SU-DHL-6 (cell line): ENCODE measurements around the gene CCDC73.
"Not testable (repeated sequence)": the region's sequence is repeated elsewhere in the genome, so short reads cannot be mapped to it uniquely, and the experiment has no call there.

Experiments used
- H2AFZ ChIP-seq: fragments of 200-600 bp; sonication (generic); 2 replicates; pipeline ENCODE4 v1.6.1; 2014; ENCODE audit warnings: low read depth, mild to moderate bottlenecking, moderate library complexity, mixed read lengths, antibody characterized with exemption, low read length; ENCODE audit not compliant: severe bottlenecking
- H3F3A ChIP-seq: fragments of 200-600 bp; shearing (Covaris generic); 2 replicates; pipeline ENCODE4 v1.6.0; 2016; ENCODE audit warnings: antibody characterized with exemption, mild to moderate bottlenecking; ENCODE audit not compliant: insufficient read depth
- H3K27ac ChIP-seq: fragments of 200-600 bp; sonication (generic); 2 replicates; pipeline ENCODE4 v1.5.1; 2016; ENCODE audit warnings: low read depth, mild to moderate bottlenecking, low read length, moderate library complexity, mixed read lengths
- H3K27me3 ChIP-seq: fragments of 200-600 bp; sonication (generic), shearing (Covaris generic); 2 replicates; pipeline ENCODE4 v1.6.0; 2014; ENCODE audit warnings: mild to moderate bottlenecking, low read length
- H3K36me3 ChIP-seq: fragments of 200-600 bp; sonication (generic); 2 replicates; pipeline ENCODE4 v1.6.1; 2014; ENCODE audit warnings: mild to moderate bottlenecking, low read length, mixed read lengths
- H3K4me2 ChIP-seq: fragments of 300-600, 200-600 bp; shearing (Covaris generic), sonication (generic); 2 replicates; pipeline ENCODE4 v1.6.0; 2014; ENCODE audit warnings: low read length, low read depth, mild to moderate bottlenecking; ENCODE audit not compliant: poor library complexity, severe bottlenecking
- H3K4me3 ChIP-seq: fragments of 200-600 bp; sonication (generic); 2 replicates; pipeline ENCODE4 v1.5.1; 2014; ENCODE audit warnings: antibody characterized with exemption, low read length, mild to moderate bottlenecking, mixed read lengths; ENCODE audit not compliant: insufficient read depth, poor library complexity, severe bottlenecking
- H3K79me2 ChIP-seq: fragments of 200-600 bp; sonication (generic); 2 replicates; pipeline ENCODE4 v1.6.1; 2014; ENCODE audit warnings: mild to moderate bottlenecking, low read length, moderate library complexity; ENCODE audit not compliant: insufficient read depth
- H3K9ac ChIP-seq: fragments of 200-600 bp; sonication (generic); 2 replicates; pipeline ENCODE4 v1.7.0; 2014; ENCODE audit warnings: mild to moderate bottlenecking, low read length
- H3K9me2 ChIP-seq: fragments of 200-600 bp; sonication (generic); replicated peaks from 2 replicates; pipeline ENCODE4 v1.6.1; 2014; ENCODE audit warnings: low read length; ENCODE audit not compliant: insufficient read depth
- H3K9me3 ChIP-seq: fragments of 200-600 bp; sonication (generic); 2 replicates; pipeline ENCODE4 v1.6.1; 2014; ENCODE audit warnings: low read length, mixed read lengths; ENCODE audit not compliant: insufficient read depth
- H4K20me1 ChIP-seq: fragments of 200-600 bp; sonication (generic); 2 replicates; pipeline ENCODE4 v1.6.1; 2014; ENCODE audit warnings: low read depth, mild to moderate bottlenecking, antibody characterized with exemption, low read length, moderate library complexity, mixed read lengths
- EZH2phosphoT487 ChIP-seq: fragments of 200-600 bp; sonication (generic), shearing (Covaris generic); conservative IDR thresholded peaks from 2 replicates; pipeline ENCODE4 v1.6.1; 2018; ENCODE audit warnings: mild to moderate bottlenecking, antibody characterized with exemption, low read length, moderate library complexity, mixed read lengths
- TF ChIP-seq, protein P1 (sequence below): fragments of 200-600 bp; sonication (generic); IDR thresholded peaks from one replicate; pipeline ENCODE4 v1.5.1; 2017; ENCODE audit warnings: antibody characterized with exemption, mild to moderate bottlenecking, low read length, moderate library complexity; ENCODE audit not compliant: insufficient read depth, poor library complexity, severe bottlenecking

Gene CCDC73

GRCh38 chr11:32723332-32723731 lies 71.1 kb downstream of the CCDC73 start:
- Histone ChIP-seq H3K27ac (no peak overlapping the region), H3K9me3 (no peaks in the 10 kb centered on the region), H3F3A (no peaks in the 10 kb centered on the region), H2AFZ (no peak overlapping the region), H3K4me2 (no peak overlapping the region), H4K20me1 (no peaks in the 10 kb centered on the region), H3K79me2 (no peaks in the 10 kb centered on the region), H3K9ac (no peak overlapping the region), H3K4me3 (no peak overlapping the region), H3K9me2 (no peaks in the 10 kb centered on the region), H3K27me3 (no peaks in the 10 kb centered on the region), H3K36me3 (no peaks in the 10 kb centered on the region)
- TF ChIP-seq, protein P1, sequence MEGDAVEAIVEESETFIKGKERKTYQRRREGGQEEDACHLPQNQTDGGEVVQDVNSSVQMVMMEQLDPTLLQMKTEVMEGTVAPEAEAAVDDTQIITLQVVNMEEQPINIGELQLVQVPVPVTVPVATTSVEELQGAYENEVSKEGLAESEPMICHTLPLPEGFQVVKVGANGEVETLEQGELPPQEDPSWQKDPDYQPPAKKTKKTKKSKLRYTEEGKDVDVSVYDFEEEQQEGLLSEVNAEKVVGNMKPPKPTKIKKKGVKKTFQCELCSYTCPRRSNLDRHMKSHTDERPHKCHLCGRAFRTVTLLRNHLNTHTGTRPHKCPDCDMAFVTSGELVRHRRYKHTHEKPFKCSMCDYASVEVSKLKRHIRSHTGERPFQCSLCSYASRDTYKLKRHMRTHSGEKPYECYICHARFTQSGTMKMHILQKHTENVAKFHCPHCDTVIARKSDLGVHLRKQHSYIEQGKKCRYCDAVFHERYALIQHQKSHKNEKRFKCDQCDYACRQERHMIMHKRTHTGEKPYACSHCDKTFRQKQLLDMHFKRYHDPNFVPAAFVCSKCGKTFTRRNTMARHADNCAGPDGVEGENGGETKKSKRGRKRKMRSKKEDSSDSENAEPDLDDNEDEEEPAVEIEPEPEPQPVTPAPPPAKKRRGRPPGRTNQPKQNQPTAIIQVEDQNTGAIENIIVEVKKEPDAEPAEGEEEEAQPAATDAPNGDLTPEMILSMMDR: no peak
- TF ChIP-seq EZH2phosphoT487: no peak

DNA sequence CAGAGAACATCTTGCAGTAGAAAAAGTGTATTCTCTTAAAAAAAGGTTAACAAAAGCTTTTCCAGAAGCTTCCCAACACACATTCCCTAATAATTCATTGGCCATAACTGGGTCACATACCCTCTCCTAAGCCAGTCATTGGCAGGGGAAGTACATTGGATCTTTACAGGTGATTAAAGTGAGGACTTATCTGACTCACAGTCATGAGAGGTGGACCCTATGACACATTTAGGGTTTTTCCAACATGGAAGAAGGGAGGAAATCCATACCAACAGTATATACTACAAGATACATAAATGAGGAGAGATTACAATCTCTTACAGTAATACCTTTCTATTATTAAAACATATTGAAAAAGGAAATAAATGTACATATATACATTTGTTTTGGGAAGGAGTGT lies 72.2 kb downstream of the CCDC73 start:
- no peaks in the 10 kb centered on the region for H3K9me3 ChIP-seq
- no peak overlapping the region for H3K4me3 ChIP-seq
- no peaks in the 10 kb centered on the region for H3K36me3 ChIP-seq
- H3K27me3 ChIP-seq: no peaks in the 10 kb centered on the region
- no peak for TF ChIP-seq EZH2phosphoT487
- TF ChIP-seq, protein P1: no peak
- H4K20me1 ChIP-seq: no peaks in the 10 kb centered on the region
- H3F3A ChIP-seq: no peaks in the 10 kb centered on the region
- H2AFZ ChIP-seq: no peak overlapping the region
- no peaks in the 10 kb centered on the region for H3K9me2 ChIP-seq
- H3K27ac ChIP-seq: no peak overlapping the region
- H3K9ac ChIP-seq: no peak overlapping the region
- H3K79me2 ChIP-seq: no peaks in the 10 kb centered on the region
- H3K4me2 ChIP-seq: no peak overlapping the region

- Histone ChIP-seq H4K20me1 (no peaks in the 10 kb centered on the region), H3K36me3 (no peaks in the 10 kb centered on the region), H3K27ac (no peak overlapping the region), H3K9me2 (no peaks in the 10 kb centered on the region), H3K9ac (no peak overlapping the region), H2AFZ (no peak overlapping the region), H3K79me2 (no peaks in the 10 kb centered on the region), H3K4me2 (no peak overlapping the region), H3K27me3 (no peaks in the 10 kb centered on the region), H3K4me3 (no peak overlapping the region), H3K9me3 (no peaks in the 10 kb centered on the region), H3F3A (no peaks in the 10 kb centered on the region)
- TF ChIP-seq, protein P1: no peak
- no peak for TF ChIP-seq EZH2phosphoT487
Observed at GRCh38 chr11:32713496-32713895, 81.0 kb downstream of the CCDC73 start.

GRCh38 chr11:32708978-32709377 lies 85.5 kb downstream of the CCDC73 start:
- not testable (repeated sequence) for H3K9ac ChIP-seq, H3K79me2 ChIP-seq, H3K9me3 ChIP-seq, H3K9me2 ChIP-seq, H3K4me2 ChIP-seq, H3F3A ChIP-seq, H2AFZ ChIP-seq, H3K4me3 ChIP-seq, H4K20me1 ChIP-seq, H3K27me3 ChIP-seq, H3K27ac ChIP-seq, H3K36me3 ChIP-seq
